Measurements from ENCODE around the gene COQ10B.
"Not testable (repeated sequence)": the region's sequence is repeated elsewhere in the genome, so short reads cannot be mapped to it uniquely, and the experiment has no call there.

COQ10B gene

GRCh38 chr2:197484248-197484647 is 30.9 kb downstream of the COQ10B start:
- not testable (repeated sequence) for H3K18ac ChIP-seq (ENCODE audit: low read depth in 1 of 2, low read length in 2 of 2); H3K23ac ChIP-seq (ENCODE audit: low read length in 2 of 2)
- 95% methylated on average over 2 of the region's 3 CpGs for WGBS

GRCh38 chr2:197486175-197486574 is 32.8 kb downstream of the COQ10B start:
- Histone ChIP-seq H3K9me3 (ENCODE audit: control insufficient read depth, low read length) (peaks cover 19% of the 10 kb centered on the region), H2BK5ac (ENCODE audit: low read depth, low read length, poor library complexity, severe bottlenecking) (no peak overlapping the region), H3K23ac (ENCODE audit: low read length in 2 of 2) (no peak overlapping the region), H3K4ac (ENCODE audit: low read depth in 1 of 2, low read length in 2 of 2) (no peak overlapping the region), H3K27ac (ENCODE audit: low read length, poor library complexity, severe bottlenecking) (no peak overlapping the region), H3K27me3 (ENCODE audit: control insufficient read depth in 1 of 2, insufficient read depth in 1 of 2, low read length in 2 of 2) (no peaks in the 10 kb centered on the region), H2BK15ac (ENCODE audit: low read depth, poor library complexity, severe bottlenecking) (no peak overlapping the region), H4K8ac (ENCODE audit: low read length) (no peak overlapping the region), H2BK12ac (ENCODE audit: low read length in 2 of 2) (no peak overlapping the region), H3K4me3 (ENCODE audit: insufficient read depth in 1 of 2, low read depth in 1 of 2, low read length in 2 of 2) (no peak overlapping the region), H3K4me1 (ENCODE audit: control insufficient read depth, insufficient read depth, low read depth, low read length) (no peaks in the 10 kb centered on the region), H4K91ac (ENCODE audit: low read length) (no peak overlapping the region), H3K79me1 (replicated peaks; ENCODE audit: low read length, poor library complexity, severe bottlenecking) (peaks cover 3% of the 10 kb centered on the region), H3K9ac (ENCODE audit: low read length) (no peak overlapping the region), H3K14ac (ENCODE audit: low read length in 2 of 2) (no peak overlapping the region), H3K4me2 (ENCODE audit: low read length, poor library complexity, severe bottlenecking) (no peak overlapping the region), H3K18ac (ENCODE audit: low read depth in 1 of 2, low read length in 2 of 2) (no peak overlapping the region), H2AK5ac (ENCODE audit: low read length, severe bottlenecking) (no peak overlapping the region), H3K36me3 (ENCODE audit: control insufficient read depth in 1 of 2, insufficient read depth in 2 of 2, low read depth in 1 of 2, low read length in 2 of 2) (peaks cover 34 to 79% of the 10 kb centered on the region in 2 experiments), H2BK120ac (ENCODE audit: low read depth, low read length) (no peak overlapping the region), H2AFZ (ENCODE audit: low read depth, low read length) (no peak overlapping the region)
- WGBS, result 100% methylated on average over 1 of the region's 2 CpGs
- no peak for DNase-seq

More at GRCh38 chr2:197484248-197484647, 30.9 kb downstream of the COQ10B start:
- not testable (repeated sequence) for H3K4me1 ChIP-seq (ENCODE audit: control insufficient read depth, insufficient read depth, low read depth, low read length); H2BK12ac ChIP-seq (ENCODE audit: low read length in 2 of 2); DNase-seq; H3K9ac ChIP-seq (ENCODE audit: low read length); H3K14ac ChIP-seq (ENCODE audit: low read length in 2 of 2); H3K79me1 ChIP-seq (replicated peaks; ENCODE audit: low read length, poor library complexity, severe bottlenecking); H2AFZ ChIP-seq (ENCODE audit: low read depth, low read length); H3K27me3 ChIP-seq (ENCODE audit: control insufficient read depth in 1 of 2, insufficient read depth in 1 of 2, low read length in 2 of 2); H2BK5ac ChIP-seq (ENCODE audit: low read depth, low read length, poor library complexity, severe bottlenecking); H3K4me2 ChIP-seq (ENCODE audit: low read length, poor library complexity, severe bottlenecking); H2AK5ac ChIP-seq (ENCODE audit: low read length, severe bottlenecking); H3K4ac ChIP-seq (ENCODE audit: low read depth in 1 of 2, low read length in 2 of 2); H3K27ac ChIP-seq (ENCODE audit: low read length, poor library complexity, severe bottlenecking); H4K8ac ChIP-seq (ENCODE audit: low read length); H3K4me3 ChIP-seq (ENCODE audit: insufficient read depth in 1 of 2, low read depth in 1 of 2, low read length in 2 of 2); H2BK120ac ChIP-seq (ENCODE audit: low read depth, low read length); H2BK15ac ChIP-seq (ENCODE audit: low read depth, poor library complexity, severe bottlenecking); H4K91ac ChIP-seq (ENCODE audit: low read length)
- Histone ChIP-seq H3K9me3 (ENCODE audit: control insufficient read depth, low read length) (peaks cover 19% of the 10 kb centered on the region), H3K36me3 (ENCODE audit: control insufficient read depth in 1 of 2, insufficient read depth in 2 of 2, low read depth in 1 of 2, low read length in 2 of 2) (peaks cover 36 to 77% of the 10 kb centered on the region in 2 experiments)

GRCh38 chr2:197487385-197487784 is 34.0 kb downstream of the COQ10B start:
- H3K4me1 ChIP-seq (ENCODE audit: control insufficient read depth, insufficient read depth, low read depth, low read length), result no peaks in the 10 kb centered on the region
- H3K9me3 ChIP-seq (ENCODE audit: control insufficient read depth, low read length), result peaks cover 16% of the 10 kb centered on the region
- no peak overlapping the region for H4K91ac ChIP-seq (ENCODE audit: low read length)
- no peak overlapping the region for H3K27ac ChIP-seq (ENCODE audit: low read length, poor library complexity, severe bottlenecking)
- no peak overlapping the region for H3K23ac ChIP-seq (ENCODE audit: low read length in 2 of 2)
- H3K14ac ChIP-seq (ENCODE audit: low read length in 2 of 2), result no peak overlapping the region
- H3K9ac ChIP-seq (ENCODE audit: low read length), result no peak overlapping the region
- H2BK5ac ChIP-seq (ENCODE audit: low read depth, low read length, poor library complexity, severe bottlenecking), result no peak overlapping the region
- no peak overlapping the region for H3K18ac ChIP-seq (ENCODE audit: low read depth in 1 of 2, low read length in 2 of 2)
- no peaks in the 10 kb centered on the region for H3K27me3 ChIP-seq (ENCODE audit: control insufficient read depth in 1 of 2, insufficient read depth in 1 of 2, low read length in 2 of 2)
- no peak overlapping the region for H2BK12ac ChIP-seq (ENCODE audit: low read length in 2 of 2)
- no peak overlapping the region for H4K8ac ChIP-seq (ENCODE audit: low read length)
- H3K36me3 ChIP-seq (ENCODE audit: control insufficient read depth in 1 of 2, insufficient read depth in 2 of 2, low read depth in 1 of 2, low read length in 2 of 2), result peaks cover 39 to 83% of the 10 kb centered on the region in 2 experiments
- H3K4me3 ChIP-seq (ENCODE audit: insufficient read depth in 1 of 2, low read depth in 1 of 2, low read length in 2 of 2), result no peak overlapping the region
- no peak overlapping the region for H3K4ac ChIP-seq (ENCODE audit: low read depth in 1 of 2, low read length in 2 of 2)
- H2BK15ac ChIP-seq (ENCODE audit: low read depth, poor library complexity, severe bottlenecking), result no peak overlapping the region
- peaks cover 6% of the 10 kb centered on the region for H3K79me1 ChIP-seq (replicated peaks; ENCODE audit: low read length, poor library complexity, severe bottlenecking)
- WGBS, result 93% methylated on average over 4 of the region's 4 CpGs
- H2BK120ac ChIP-seq (ENCODE audit: low read depth, low read length), result no peak overlapping the region
- no peak overlapping the region for H2AFZ ChIP-seq (ENCODE audit: low read depth, low read length)
- H3K4me2 ChIP-seq (ENCODE audit: low read length, poor library complexity, severe bottlenecking), result no peak overlapping the region
- H2AK5ac ChIP-seq (ENCODE audit: low read length, severe bottlenecking), result no peak overlapping the region
- DNase-seq, result no peak

GRCh38 chr2:197495433-197496134 is 42.2 kb downstream of the COQ10B start:
- H3K27me3 ChIP-seq (ENCODE audit: control insufficient read depth in 1 of 2, insufficient read depth in 1 of 2, low read length in 2 of 2), result no peaks in the 10 kb centered on the region
- H3K4me3 ChIP-seq (ENCODE audit: insufficient read depth in 1 of 2, low read depth in 1 of 2, low read length in 2 of 2), result no peak overlapping the region
- H3K4me2 ChIP-seq (ENCODE audit: low read length, poor library complexity, severe bottlenecking), result no peak overlapping the region
- no peak overlapping the region for H3K23ac ChIP-seq (ENCODE audit: low read length in 2 of 2)
- no peak overlapping the region for H4K8ac ChIP-seq (ENCODE audit: low read length)
- no peak overlapping the region for H2AFZ ChIP-seq (ENCODE audit: low read depth, low read length)
- H2BK120ac ChIP-seq (ENCODE audit: low read depth, low read length), result no peak overlapping the region
- WGBS, result no CpG with 5 or more reads among the region's 2 CpGs
- H3K9me3 ChIP-seq (ENCODE audit: control insufficient read depth, low read length), result no peaks in the 10 kb centered on the region
- peaks cover 17 to 75% of the 10 kb centered on the region in 2 experiments for H3K36me3 ChIP-seq (ENCODE audit: control insufficient read depth in 1 of 2, insufficient read depth in 2 of 2, low read depth in 1 of 2, low read length in 2 of 2)
- H4K91ac ChIP-seq (ENCODE audit: low read length), result no peak overlapping the region
- no peak overlapping the region for H2AK5ac ChIP-seq (ENCODE audit: low read length, severe bottlenecking)
- no peak overlapping the region for H3K4ac ChIP-seq (ENCODE audit: low read depth in 1 of 2, low read length in 2 of 2)
- H2BK15ac ChIP-seq (ENCODE audit: low read depth, poor library complexity, severe bottlenecking), result no peak overlapping the region
- H3K14ac ChIP-seq (ENCODE audit: low read length in 2 of 2), result no peak overlapping the region
- H2BK5ac ChIP-seq (ENCODE audit: low read depth, low read length, poor library complexity, severe bottlenecking), result no peak overlapping the region
- no peak overlapping the region for H3K18ac ChIP-seq (ENCODE audit: low read depth in 1 of 2, low read length in 2 of 2)
- peaks cover 6% of the 10 kb centered on the region for H3K4me1 ChIP-seq (ENCODE audit: control insufficient read depth, insufficient read depth, low read depth, low read length)
- H2BK12ac ChIP-seq (ENCODE audit: low read length in 2 of 2), result no peak overlapping the region
- H3K79me1 ChIP-seq (replicated peaks; ENCODE audit: low read length, poor library complexity, severe bottlenecking), result peaks cover 4% of the 10 kb centered on the region
- H3K27ac ChIP-seq (ENCODE audit: low read length, poor library complexity, severe bottlenecking), result no peak overlapping the region
- DNase-seq, result no peak
- no peak overlapping the region for H3K9ac ChIP-seq (ENCODE audit: low read length)
